Thyroid gland (tissue), 4 donors: Measurements from ENCODE around the gene TCF7L2.

Experiments used
- POLR2A ChIP-seq, 2 donors: fragments of 450-650 bp; IDR thresholded peaks; one replicate each; pipeline ENCODE4 v1.6.1; 2017; ENCODE audit warnings: antibody characterized with exemption in 2 of 2, mild to moderate bottlenecking in 2 of 2, moderate library complexity in 1 of 2
- TF ChIP-seq, protein P1 (sequence below), 6 experiments: fragments of 200-600 bp in 3 of 6; fragments of 450-650 bp in 3 of 6; sonication (generic) in 3 of 6; IDR thresholded peaks; one replicate each; pipeline ENCODE4 v1.5.1; 2016 to 2019; ENCODE audit warnings: antibody characterized with exemption in 6 of 6, mild to moderate bottlenecking in 2 of 6, inconsistent platforms in 1 of 6, moderate library complexity in 1 of 6

DNA sequence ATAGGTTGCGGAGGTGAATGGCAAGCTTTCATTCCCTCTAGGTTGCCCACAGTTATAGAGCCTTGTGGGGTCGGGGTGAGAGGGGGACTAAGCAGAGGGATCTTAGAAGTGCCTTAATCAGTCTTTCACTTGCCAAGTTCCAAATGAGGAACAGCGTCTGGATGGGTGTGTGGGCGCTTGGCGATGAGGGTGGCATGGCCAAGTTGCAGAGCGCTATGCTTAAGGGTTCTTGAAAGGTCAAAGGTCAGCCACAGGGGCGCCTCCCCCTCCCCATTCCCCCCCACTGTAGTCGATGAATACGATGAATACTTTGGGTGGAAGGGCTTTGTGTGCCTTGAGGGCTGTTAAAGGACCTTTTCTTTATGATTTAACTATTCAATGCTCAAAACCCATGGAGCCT is 185.0 kb downstream of the TCF7L2 start:
- TF ChIP-seq, protein P1, sequence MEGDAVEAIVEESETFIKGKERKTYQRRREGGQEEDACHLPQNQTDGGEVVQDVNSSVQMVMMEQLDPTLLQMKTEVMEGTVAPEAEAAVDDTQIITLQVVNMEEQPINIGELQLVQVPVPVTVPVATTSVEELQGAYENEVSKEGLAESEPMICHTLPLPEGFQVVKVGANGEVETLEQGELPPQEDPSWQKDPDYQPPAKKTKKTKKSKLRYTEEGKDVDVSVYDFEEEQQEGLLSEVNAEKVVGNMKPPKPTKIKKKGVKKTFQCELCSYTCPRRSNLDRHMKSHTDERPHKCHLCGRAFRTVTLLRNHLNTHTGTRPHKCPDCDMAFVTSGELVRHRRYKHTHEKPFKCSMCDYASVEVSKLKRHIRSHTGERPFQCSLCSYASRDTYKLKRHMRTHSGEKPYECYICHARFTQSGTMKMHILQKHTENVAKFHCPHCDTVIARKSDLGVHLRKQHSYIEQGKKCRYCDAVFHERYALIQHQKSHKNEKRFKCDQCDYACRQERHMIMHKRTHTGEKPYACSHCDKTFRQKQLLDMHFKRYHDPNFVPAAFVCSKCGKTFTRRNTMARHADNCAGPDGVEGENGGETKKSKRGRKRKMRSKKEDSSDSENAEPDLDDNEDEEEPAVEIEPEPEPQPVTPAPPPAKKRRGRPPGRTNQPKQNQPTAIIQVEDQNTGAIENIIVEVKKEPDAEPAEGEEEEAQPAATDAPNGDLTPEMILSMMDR (IDR thresholded peaks at IDR 0.05), result no peak
- TF ChIP-seq POLR2A (IDR thresholded peaks at IDR 0.05), result no peak
